Islet of Langerhans (tissue), 1 donor: ENCODE data around the gene KIF5C.

Experiments
- FAIRE-seq: peaks from one replicate; lab custom pipeline; 2011; peaks lifted over from hg19 to GRCh38; lab: Jason Lieb, UNC

Gene KIF5C

DNA sequence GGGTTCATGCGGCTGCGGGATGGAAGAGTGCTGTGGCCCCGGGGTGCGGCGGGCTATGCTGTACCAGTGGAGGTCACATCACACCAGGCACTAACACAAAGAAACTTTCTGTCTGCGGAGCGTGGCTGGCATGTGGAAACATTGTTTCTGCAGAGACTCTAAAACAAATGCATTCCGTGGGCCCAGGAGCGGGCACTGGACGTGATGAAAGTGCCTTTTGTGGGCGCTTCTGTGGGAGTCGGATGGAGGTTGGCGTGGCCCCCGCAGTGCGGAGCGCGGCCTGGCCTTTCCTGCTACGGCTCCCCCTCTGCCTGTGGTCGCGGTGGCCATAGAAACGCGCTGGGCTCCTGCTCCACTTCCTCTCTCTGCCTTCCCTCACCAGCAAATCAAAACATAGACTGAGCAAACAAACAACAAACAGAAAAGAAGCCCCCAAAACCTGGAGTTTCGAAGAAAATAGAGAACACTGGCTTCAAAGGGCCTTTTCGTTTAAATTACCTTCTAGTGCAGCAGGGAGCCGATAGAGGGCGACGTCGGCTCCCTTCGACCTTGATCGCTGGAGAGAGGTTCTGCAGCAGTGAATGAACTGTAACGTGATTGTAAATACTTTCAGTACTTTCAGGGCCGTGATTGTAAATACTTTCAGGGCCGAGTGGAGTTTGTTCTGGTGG is 51.4 kb downstream of the KIF5C start:
- no peak for FAIRE-seq

DNA sequence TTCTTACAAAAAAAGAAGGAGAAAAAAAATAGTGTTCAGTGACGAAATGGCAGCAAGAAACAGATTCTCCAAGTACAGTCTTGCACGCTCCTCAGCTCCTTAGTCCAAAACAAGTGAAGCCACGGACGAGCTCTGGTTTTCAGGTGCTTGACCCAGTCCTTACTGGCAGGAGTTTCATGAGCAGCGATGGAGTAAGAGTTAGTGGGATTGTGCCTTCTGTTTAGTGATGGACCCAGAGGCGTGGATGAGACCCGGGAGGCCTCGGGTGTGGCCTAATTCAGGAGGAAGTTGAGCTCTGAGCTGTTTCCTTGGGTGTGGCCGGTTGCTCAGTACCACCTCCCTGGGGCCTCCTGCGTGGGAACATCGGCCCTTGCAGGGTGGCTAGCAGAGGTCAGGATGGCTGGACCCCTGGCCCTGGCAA is 52.0 kb downstream of the KIF5C start:
- FAIRE-seq, result no peak

DNA sequence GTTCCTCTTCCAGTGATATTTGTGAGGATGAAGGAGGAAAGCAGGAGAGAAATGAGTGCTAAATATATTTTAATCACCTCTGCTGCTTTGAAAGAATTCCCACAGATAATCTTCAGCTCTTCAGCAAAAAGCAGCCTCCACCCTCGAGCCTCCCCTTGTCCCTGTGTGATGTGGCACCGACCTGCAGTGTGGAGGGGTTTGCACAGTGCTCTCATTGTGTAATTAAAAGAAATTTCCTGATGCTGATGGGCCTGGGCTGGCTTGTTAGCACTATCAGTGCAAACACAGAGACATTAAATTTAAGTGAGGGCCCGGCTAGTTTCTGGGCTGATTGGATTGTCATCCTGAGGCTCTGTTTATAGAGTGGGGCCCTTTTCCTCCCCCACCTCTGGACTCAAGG is 53.4 kb downstream of the KIF5C start:
- no peak for FAIRE-seq

DNA sequence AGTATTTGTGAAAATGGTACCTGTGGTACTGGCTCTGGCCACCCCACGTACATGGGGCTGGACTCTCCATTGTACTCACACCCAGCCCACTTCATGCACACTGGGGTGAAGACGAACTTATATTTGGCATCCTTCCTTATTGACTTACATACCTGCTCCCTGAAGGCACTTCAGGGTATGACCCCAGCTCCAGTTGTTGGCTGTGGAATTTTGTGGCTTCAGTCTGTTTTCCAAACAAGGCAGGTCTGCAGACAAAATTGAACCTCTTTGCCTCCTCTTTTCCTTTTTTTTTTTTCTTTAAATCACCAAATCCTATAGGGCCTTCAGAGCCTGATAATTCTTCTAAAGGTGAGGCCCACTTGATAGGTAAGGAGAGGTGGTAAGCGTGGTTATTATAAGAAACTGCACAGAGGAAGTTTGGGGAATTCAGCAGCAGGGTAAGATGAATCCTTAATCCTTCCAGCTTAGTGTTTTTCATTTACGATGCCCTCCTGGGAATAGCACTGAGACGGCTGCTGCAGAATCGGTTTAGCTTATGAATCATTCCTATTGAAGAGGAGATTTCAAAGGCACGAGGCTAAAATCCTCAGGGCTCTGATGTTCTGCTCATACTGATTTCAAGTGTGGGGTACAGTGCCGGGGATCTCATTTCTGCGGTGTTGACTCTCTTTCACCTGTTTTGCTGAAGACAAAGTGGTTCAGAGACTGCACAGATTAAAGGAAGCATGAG is 55.2 kb downstream of the KIF5C start:
- FAIRE-seq, result no peak

DNA sequence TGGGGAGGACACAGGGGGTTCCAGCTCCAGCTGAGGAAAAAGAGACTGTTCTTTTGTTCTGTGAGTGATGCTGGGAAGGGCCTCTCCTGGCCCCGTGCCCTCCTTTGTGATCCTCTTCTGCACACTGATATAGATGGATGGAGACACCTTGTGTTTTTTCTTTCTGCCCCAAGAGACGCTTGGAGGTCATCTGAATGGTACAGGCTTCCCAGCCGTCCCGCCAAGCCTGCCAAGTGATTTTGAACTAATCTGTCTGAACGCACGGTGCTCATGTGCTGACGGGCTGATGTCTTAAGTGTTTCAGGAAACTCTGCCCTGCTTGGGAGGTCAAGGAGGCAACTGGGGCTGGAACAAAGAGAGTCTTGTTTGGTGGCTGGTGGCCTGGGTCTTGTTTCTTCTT is 57.5 kb downstream of the KIF5C start:
- FAIRE-seq, result no peak

DNA sequence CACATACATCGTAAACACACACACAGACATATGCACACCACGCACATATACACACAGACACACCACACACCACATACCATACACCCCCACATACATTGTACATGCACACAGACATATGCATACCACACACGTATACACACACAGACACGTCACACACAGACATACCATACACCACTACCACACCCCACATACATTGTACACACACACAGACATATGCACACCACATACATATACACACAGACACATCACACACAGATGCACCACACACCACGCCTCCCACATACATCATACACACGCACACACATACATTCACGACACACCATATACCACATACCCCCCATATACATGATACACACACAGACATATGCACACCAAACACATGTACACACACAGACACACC is 58.4 kb downstream of the KIF5C start:
- FAIRE-seq, result no peak

DNA sequence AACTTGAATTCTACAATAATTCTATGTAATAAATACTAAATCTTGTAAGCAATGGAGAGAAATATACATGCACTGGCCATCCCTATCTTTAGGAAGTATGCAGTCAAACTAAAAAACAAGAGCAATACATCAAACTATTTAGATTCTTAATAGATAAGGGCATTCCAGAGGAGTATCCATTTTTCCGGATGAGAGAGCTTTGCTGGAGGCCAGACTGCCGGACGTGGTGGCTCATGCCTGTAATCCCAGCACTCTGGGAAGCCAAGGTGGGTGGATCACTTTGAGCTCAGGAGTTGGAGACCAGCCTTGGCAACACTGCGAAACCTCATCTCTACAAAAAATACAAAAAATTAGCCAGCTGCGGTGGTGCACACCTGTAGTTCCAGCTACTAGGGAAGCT is 60.8 kb downstream of the KIF5C start:
- no peak for FAIRE-seq

DNA sequence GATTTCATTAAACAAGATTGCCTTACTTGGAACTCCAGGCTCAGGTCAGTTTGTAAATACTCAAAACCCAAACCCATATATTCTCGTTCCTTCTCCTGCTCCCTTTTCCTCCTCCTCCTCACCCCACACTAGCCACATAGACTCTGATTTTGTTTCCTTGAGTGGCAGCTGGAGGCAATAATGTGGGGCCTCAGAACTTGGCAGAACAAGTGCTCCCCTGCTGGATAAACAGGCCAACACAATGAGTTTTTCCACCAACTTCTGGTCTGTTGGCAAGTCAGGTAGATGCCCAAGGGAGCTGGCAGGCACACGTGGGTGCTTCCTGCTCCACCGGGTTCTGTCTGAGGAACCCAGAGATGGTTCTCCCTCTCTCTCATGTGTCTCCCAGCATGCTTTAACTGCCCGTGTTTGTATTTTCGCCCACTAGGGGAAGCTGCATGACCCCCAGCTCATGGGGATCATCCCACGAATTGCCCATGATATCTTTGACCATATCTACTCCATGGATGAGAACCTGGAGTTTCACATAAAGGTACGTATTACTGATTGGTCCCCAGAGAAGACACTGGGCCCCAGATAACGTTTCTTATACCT is 61.9 kb downstream of the KIF5C start:
- FAIRE-seq, result no peak

DNA sequence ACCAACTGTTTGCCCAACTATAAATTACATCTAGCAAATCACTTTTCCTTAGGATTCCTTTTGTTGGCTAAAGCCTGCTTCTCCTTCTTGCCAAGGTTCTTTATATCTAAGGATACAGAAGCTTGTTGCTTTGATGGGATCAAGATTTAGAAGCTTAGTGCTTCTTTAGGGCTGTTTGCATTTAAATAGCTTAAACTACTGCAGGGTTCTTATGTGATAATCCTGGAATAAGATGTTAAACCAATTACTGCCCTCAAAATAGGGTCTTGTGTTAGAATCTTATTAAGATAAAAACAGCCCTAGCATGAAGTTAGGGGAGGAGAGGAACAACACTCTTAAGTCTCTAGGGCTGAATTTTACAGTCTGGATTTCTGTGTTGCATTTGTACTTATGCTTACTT is 64.2 kb downstream of the KIF5C start:
- FAIRE-seq, result no peak

DNA sequence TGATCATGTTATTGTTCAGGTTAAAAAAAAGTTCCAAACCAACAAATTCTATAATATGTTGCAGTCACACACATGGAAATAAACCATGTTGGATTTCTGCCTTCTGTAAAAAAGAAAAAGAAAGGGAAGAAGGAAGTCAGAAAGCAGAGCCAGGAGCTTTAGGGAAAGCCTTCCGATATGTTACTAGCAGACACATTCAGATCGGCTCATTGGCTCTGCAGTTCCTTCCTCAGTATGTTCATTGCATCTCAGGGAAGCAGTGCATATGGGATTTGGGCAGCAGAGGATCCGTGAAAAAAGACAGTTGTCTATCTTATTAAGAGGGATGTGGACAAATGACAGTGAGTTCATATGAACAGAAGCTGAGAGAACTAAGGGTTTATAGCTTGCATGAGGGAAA is 68.1 kb downstream of the KIF5C start:
- no peak for FAIRE-seq

DNA sequence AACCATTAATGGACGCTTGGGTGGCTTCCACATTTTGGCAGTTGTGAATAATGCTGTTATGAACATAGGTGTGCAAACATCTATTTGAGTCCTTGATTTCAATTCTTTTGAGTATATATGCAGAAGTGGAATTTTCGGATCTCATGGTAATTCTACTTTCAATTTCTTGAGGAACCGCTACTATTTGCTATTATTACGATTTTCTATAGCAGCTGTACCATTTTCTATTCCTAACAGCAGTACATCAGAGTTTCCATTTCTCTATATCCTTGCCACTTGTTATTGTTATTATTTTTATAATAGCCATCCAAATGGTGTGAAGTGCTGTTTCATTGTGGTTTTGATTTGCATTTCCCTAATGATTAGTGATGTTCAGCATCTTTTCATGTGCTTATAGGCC is 69.5 kb downstream of the KIF5C start:
- peak; percentile 76 for FAIRE-seq

DNA sequence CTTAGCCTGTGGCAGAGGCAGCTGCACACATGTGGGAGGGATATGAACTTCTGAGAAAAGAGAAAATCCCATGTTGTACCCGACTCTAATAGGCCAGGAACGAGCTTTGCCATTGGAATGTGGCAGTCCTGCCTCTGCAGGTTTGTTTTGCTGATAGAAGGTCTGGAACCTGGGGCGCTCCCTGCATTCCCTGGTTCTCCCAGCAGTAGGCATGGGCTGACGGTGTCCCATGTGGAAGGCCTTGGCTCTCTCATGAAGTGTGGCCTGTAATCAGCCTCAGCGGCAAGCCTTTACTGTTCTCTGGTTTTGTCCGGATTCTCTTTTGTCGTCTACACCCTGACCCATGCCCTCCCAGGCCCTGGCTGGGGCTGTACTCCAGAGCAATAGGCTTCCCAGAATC is 72.3 kb downstream of the KIF5C start:
- FAIRE-seq, result no peak

DNA sequence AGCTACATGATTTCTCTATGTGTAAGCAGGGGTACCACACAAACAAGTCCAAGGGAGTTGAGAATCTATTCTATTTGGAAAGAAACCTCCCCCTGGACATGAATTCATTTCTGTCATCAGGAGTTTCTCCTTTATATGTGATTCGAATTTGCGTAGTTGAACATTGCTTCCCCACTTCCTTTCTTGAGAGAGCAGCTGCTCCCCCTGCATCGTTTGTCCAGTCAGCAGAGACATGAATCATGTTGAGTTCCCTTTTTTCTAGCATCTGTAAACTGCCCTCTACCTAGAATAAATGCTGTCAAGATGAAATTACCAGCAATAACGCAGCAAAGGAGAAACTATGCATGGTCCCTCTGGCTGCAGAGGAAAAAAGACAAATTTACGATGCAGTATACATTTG is 73.8 kb downstream of the KIF5C start:
- no peak for FAIRE-seq

DNA sequence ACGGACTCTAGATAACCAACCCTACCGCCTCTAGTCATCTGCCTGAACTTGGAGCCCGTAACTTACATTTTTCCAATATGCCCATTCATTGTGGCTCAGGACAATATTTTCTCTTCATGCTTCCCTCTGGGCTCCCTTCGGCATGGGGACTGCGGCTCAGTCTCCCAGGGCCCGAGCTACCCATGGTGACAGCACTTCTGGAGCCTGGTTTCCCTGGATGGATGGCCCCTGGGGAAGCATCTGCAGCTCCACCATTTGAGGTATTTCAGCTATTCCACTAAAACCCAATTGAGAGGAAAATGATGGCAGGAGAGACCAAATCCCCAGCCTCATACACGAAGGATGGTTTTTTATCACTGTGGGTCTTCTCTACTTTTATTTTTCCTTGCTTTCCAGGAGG is 74.3 kb downstream of the KIF5C start:
- no peak for FAIRE-seq

DNA sequence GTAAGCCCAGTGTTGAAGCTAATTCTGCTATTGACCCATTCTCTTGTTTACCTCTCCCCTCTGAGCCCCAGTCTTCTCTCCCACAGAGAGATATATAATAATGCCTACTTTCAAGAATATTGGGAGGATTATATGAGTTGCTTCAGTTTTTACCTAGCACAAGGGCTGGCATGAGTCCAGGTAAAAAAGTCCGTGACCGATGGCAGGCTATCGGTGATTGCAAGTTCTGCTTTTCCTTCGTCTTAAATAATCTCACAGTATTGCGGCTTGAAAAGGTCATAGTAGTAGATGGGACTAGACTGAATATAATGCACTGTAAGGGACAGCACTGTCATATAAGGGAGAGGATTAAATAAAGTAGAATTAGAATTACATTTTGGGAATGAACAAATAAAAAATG is 77.6 kb downstream of the KIF5C start:
- FAIRE-seq, result no peak

DNA sequence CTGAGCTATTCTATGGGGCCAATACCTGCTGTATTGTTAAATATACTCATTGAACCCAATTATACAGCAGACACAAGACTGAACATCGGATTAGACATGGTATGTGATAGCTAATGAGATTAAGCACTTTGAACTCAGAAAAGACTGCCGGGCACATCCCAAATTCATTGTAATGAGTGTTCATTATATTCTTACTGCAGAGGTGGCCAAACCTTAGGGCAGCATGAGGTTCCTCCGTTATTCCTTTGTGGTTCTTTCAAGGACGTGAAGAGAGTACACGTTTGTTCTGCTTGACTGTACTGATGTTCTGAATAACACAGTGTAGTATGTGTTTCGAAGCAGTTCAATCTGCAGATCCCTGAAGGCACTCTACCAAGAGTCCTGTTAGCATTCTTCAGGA is 78.4 kb downstream of the KIF5C start:
- FAIRE-seq, result no peak

DNA sequence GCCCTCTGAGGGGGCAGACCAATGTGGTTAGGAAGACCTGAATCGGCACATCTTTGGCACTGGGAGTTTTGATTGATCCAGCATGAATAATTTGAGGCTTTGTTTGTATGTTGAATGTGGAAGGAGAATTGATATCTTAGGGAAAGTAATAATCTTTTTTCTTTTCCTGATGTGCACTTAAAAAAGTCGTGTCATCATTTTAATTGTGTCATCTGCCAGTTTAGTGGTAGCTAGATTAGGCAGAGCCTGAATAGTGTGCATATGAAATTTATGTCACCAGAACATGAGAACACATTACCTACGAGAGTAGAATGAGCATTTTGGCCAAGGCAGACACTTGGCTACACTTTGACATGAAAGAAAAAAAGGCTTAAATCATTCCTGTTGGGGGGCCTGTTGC is 79.5 kb downstream of the KIF5C start:
- no peak for FAIRE-seq

DNA sequence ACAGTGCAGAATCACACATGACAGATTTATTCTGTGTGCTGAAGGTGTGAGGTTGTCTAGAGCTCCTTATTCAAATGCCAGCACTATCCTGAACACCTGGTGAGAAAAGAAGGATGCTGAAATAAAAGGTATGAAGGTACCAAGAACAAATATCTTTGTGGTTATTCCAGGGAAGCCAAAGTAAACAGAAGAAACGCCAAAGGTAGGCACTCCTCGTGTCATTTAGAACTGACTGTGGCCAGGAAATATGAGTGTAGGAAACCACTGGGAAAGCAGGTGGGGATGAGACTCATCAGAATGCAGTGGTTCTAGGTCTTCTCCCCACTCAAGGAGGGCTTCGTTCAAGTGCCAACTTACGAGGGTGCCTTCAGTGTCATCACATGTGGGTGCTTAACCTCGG is 80.8 kb downstream of the KIF5C start:
- no peak for FAIRE-seq

DNA sequence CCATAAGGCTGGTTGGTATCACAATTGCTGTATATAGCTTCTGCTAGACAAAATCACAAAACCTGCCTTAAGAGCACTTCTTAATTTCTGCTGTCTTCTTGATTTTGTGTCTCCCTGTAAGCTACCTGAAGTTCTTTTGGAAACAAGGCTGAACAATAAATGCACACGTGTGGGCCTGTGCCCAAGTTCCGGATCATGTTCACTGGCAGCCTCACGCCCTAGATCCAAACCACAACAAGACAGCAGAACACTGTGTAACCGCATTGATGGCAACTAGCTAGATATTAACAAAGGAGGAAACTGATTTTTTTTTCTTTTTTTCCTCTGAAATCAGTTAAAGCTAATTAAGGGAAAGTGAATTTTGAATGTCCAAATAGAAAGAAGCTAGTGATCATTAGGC is 82.0 kb downstream of the KIF5C start:
- FAIRE-seq, result no peak

DNA sequence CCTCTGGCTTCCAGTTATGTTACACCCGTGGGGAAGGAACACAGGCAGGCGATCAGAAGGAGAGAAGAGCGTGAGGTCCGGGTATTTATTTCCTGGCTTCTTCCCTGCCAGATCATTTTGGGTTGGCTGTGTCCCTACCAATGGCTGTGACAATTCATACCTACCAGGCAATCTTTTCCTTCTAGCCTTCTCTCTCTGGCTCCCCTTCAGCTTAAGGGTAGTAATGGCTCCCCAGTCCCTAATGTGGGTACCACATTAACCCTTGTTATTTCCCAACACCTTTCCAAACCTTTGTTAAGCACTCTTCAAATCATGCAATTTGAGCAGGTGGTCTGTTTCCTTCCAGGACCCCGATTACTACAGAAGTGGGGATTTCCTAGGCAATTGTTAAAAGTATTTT is 84.7 kb downstream of the KIF5C start:
- no peak for FAIRE-seq

DNA sequence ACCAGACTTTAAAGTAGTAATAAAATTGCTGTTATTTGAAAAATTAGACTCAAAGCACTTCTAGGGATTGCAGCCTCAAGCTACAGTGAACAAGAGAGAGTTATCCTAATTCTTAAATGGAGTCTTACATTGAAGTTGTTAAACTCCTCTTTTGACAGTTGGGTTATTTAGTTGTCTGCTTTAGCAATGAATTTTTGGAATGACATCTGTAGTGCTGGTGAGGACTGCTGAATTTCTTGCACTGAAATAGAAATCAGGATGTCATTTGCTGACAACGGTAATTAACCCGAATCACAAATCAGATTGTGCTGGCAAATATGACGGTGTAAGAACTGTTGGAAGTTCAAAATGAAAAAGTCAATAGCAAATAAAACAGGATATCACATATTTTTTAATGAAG is 85.5 kb downstream of the KIF5C start:
- no peak for FAIRE-seq

DNA sequence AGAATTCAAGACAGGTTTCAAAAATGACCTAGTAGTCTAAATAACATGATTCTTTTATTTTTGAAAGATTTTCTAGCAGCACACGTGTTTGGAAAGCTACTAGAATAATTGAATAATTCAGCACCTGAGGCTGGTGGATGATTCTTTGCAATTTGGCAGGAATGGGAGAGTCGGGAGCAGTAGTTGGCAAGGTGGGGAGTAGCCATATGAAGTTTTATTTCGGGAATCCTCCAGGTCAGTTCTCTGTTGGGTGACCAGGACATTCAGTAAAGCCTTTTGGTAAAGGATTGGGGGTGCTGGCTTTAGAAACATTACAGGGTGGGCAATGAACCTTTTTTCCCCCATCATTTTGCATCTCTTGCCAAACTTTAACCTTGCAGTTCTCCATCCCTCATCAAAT is 88.4 kb downstream of the KIF5C start:
- no peak for FAIRE-seq

DNA sequence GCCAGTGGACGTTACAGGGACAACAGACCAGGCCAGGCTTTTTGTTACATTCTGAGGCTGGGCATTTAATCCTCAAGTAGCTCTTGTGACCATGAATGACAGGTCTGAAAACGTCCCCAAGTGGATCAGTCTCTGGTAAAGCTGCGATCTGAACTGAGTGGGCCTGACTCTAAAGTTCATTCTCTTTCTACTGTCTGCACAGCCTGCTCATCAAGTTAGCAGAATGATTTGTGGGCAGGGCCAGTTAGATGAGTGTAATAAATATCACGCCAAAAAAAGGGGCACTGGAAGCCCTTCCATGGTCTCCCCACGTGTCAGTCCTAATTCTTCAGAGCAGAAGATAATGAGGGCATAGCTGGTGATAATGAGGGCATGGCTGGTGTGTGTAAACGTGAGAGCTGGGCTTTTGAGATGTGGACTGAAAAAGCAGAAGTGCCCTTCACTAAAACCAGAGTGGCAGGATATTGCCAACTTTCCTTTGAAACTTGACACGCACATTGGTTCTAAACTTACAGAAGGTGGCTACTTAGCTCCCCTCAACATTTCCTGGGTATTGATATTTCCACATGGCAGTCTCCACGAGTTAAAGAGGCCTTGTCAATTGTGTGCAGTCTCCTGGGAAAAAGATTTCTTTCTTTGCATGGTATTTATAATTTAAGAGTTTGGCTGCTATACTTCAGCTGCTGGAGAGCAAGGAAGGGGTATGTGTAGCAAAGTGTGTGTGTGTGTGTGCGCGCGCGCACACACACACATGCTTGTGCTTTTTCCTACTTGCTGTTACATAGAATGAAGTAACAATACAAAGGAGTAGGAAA is 90.8 kb downstream of the KIF5C start:
- no peak for FAIRE-seq
